ENCODE results near the gene TMEM190.

GRCh38 chr19:55368701-55369563, 7.7 kb upstream of the TMEM190 start:
- TF ChIP-seq CTCF (conservative IDR thresholded peaks at IDR 0.05; ENCODE audit: low read depth, low read length), result no peak
- TF ChIP-seq EZH2 (IDR thresholded peaks at IDR 0.05; ENCODE audit: borderline replicate concordance, low read depth, low read length, poor library complexity, severe bottlenecking), result no peak

Measured in A673 (cell line).